GM18909 (cell line): Measurements from ENCODE around the gene PPCDC.
A peak's percentile ranks its signal among the peaks of the same experiment; 100 is the strongest.

Experiments used
- ATAC-seq: cut with Tn5 transposase; IDR thresholded peaks from one replicate; pipeline ENCODE4 v1.9.1; 2021; ENCODE audit warnings: mild to moderate bottlenecking; ENCODE audit not compliant: unreplicated experiment, poor library complexity

Gene PPCDC

DNA sequence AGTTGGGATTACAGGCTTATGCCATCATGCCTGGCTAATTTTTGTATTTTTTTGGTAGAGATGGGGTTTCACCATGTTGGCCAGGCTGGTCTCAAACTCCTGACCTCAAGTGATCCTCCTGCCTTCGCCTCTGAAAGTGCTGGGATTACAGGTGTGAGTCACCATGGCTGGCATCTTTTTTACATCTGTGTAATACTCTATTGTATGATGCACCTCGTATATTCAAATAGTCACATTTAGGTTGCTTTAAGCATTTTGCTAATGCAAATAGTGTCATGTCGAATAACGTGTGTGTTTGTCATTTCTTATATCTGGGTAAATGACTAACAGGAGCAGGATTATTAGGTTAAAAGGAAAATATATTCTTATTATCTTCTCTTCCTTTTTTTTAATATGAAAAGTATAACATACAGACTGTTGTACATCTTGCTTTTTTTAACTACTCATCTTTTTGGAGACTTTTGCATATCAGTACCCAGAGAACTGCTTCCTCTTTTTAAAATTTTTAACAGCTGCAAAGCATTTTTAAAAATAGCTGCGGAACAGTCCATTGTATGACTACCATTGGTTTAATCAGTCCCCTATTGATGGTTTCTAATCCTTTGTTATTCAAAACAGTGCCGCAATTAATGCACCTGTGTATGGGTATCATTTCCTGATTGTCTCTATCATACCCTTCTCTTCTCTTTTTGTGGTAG lies 14.6 kb upstream of the PPCDC start:
- ATAC-seq: peak; percentile 84

DNA sequence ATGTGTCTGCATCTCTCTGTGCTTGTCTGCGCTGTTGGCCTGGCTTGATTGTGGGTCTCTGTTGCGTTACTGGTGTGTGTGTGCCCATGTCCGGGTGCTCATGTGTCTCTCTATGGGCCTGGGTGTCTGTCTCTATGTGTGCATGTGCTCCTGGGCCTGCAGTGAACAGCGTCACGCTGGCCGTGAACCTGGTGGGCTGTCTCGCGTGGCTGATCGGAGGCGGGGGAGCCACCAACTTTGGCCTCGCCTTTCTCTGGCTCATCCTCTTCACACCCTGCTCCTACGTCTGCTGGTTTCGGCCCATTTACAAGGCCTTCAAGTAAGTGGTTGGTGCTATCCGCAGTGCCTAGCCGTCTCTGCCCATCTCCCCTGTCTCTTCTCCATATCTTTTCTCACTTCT lies 7.0 kb upstream of the PPCDC start:
- no peak for ATAC-seq

- ATAC-seq: no peak
Measured at GRCh38 chr15:75019916-75020315, 3.5 kb upstream of the PPCDC start.

- no peak for ATAC-seq
Measured at GRCh38 chr15:75021341-75021740, 2.0 kb upstream of the PPCDC start.

DNA sequence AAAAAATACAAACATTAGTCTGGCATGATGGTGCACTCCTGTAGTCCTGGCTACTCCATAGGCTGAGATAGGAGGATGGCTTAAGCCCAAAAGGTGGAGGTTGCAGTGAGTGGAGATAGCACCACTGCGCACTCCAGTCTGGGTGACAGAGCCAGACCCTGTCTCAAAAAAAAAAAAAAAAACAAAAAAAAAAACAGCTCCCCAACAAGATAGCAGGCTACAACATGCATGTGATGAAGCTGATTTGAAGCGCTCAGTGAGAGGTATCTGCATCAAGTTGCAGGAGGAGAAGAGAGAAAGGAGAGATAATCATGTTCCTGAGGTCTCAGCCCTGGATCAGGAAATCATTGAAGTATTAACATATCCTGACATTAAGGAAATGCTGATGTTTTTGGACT lies 608 bp upstream of the PPCDC start:
- no peak for ATAC-seq

- ATAC-seq: no peak
Measured at GRCh38 chr15:75023872-75024636, 664 bp downstream of the PPCDC start.

DNA sequence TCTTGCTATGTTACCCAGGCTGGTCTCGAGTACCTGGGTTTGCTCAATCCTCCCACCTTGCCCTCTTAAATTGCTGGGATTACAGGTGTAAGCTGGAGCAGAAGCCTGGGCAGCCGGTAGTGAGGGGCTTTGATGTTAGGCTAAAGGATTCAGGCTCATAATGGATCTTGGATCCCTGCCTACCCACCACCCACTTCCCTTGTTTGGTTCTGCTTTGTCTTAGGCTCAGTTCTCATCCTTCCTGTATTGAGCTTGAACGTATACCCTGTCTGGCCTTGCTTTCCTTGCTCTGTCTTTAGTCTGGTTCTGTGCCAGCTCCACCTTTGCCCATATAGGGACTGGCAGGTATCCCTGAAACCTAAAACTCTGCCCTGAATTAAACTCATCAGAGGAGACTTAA lies 1.7 kb downstream of the PPCDC start:
- ATAC-seq: no peak

DNA sequence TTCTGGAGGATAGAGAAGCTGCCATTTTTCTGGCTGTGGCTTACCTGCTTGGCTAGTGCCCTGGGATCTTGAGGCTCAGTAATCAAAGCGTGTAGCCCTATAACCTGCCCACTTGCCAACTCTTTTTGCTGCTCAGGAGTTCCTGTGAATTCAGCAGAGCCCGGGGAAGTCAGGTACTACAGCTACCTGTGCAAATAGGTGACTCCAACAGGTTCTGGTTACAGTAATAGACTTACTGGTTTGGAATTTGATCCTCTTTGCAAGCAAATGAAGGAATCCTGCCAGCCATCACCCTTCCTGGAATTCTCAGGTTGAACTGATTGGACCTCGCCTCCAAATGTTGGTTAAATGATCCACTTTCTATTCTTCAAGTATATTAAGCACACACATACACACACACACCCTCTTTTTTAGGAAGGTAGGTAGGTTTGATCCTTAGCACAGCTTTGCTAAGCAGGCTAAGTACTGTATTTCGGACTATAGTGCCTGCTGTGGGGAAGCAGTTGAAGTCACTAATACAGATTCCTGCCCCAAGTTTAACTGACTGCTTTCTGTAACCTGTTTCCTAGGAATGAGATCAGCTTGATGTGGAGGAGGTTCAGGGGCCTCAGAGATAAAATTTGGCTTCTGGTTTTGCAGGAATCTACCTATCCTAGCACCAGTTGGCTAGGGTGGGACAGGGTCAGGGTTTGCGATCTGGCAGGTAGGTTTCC lies 2.3 kb downstream of the PPCDC start:
- no peak for ATAC-seq

GRCh38 chr15:75027551-75027950 lies 4.2 kb downstream of the PPCDC start:
- ATAC-seq: no peak

GRCh38 chr15:75028991-75029377 lies 5.6 kb downstream of the PPCDC start:
- peak; percentile 24 for ATAC-seq

GRCh38 chr15:75029378-75030022 lies 6.1 kb downstream of the PPCDC start:
- peak; percentile 56 for ATAC-seq

DNA sequence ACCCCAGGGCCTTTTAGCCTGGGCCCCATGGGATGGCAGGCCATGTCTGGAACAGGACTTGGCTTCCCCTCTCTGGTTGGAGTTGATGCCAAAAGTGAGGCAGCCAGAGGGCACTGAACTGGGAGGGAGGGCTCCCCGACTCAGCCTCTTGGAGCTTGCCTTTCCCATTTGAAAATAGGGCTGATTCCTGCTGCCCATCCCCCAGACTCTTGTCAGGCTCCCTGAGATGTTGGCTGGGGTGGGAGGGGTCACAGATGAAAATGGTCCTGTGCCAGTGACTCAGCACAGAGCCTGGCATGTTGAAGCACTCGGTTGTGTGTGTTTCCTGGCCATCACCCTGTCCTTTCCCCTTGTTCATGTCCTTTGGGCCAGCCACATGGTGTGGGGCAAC lies 6.6 kb downstream of the PPCDC start:
- no peak for ATAC-seq

- no peak for ATAC-seq
Measured at GRCh38 chr15:75030424-75030823, 7.0 kb downstream of the PPCDC start.

DNA sequence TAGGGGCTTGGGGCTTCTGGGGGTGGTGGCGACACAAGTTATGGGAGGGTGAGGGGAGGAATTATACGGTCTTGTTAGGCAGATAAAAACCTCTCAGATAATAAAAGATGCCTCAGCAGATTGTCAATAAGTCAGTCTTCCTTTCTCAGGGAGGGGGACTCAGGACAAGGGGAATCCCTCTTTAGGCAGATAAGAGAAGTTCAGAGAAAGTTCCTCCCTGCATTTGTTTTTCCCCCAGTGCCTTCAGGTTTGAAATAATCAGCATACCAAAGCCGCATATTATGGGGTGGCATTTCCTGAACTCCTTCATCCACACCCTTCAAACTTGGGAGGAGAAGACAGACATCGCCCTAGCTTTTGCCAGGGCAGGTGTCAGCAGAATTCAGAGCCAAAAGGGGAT lies 8.5 kb downstream of the PPCDC start:
- ATAC-seq: no peak

DNA sequence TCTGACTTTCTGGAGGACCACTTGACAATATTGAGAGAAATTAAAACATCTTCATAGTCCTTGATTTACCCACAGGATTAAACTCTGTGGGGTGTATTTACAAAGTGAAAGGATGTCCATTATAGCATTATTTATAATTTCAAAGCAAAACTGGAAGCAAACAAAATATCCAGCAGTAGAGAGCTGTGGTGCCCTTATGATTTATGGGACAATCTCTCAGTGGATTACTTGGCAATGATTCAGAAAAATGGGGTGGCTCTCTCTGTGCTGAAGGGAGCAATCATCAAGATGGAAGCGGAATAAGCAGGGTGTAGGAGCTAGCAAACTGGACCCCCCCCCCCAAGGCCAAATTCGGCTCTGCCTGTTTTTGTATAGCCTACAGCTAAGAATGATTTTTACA lies 9.0 kb downstream of the PPCDC start:
- ATAC-seq: no peak

GRCh38 chr15:75033809-75034208 lies 10.4 kb downstream of the PPCDC start:
- ATAC-seq: no peak

- no peak for ATAC-seq
Measured at GRCh38 chr15:75034615-75035014, 11.2 kb downstream of the PPCDC start.

GRCh38 chr15:75036212-75036616 lies 12.8 kb downstream of the PPCDC start:
- ATAC-seq: no peak

GRCh38 chr15:75037685-75038084 lies 14.3 kb downstream of the PPCDC start:
- no peak for ATAC-seq

DNA sequence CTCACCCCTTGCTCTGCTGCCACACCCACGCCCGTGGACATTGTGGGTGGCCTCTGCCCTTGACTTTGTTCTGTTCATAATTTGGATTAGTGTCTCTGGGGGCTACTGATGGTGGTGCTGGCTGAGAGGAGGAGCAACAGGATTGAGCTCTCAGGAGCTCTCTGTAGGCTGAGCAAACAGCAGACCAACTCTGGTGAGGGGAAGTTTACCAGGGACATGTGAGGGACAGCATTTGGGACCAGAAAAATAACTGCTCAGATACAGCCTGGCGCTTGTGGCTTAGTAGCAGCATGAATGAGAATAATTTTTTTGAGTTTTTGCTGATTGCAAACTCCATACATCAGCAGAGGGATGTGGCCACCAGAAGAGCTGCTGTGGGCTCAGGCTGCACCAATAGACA lies 14.8 kb downstream of the PPCDC start:
- no peak for ATAC-seq
